Panc1 (cell line): Measurements from ENCODE around the gene PPDPF. TPM values are rescaled to one million over a fixed set of nuclear protein-coding genes. Genes with fewer than 3 reads are reported as not detected.
A peak's percentile ranks its signal among the peaks of the same experiment; 100 is the strongest.

ENCODE experiments used
- ATAC-seq: fragments of 200-7000 bp; cut with Tn5 transposase; 2 replicates; pipeline ENCODE4 v1.9.1; 2020; ENCODE audit warnings: mild to moderate bottlenecking, moderate library complexity
- BruUV-seq: library from RNA; stranded (reverse); fragments of 400-500 nt; replicated peaks from 2 replicates; lab custom pipeline; 2021; lab: Mats Ljungman, UMichigan
- CTCF ChIA-PET: fragments of 300-600 bp; sonication (Branson Sonifier 250); formaldehyde crosslinking; loops from one replicate; lab custom pipeline; 2022; ENCODE audit warnings: antibody characterized with exemption; lab: Charles Lee
- POLR2A ChIA-PET: fragments of 300-600 bp; sonication (Branson Sonifier 250); formaldehyde crosslinking; loops from one replicate; lab custom pipeline; 2022; ENCODE audit warnings: antibody characterized with exemption; lab: Charles Lee
- DNase-seq: peaks from one replicate; pipeline ENCODE4 v3.0.0-alpha.2; 2010; ENCODE audit warnings: low read depth, low spot score
- H3K27ac ChIP-seq: 2 replicates; pipeline ENCODE4 v1.5.1; 2011; ENCODE audit warnings: mild to moderate bottlenecking, low read length, inconsistent platforms
- H3K27me3 ChIP-seq: fragments of 200-500 bp; sonication (Bioruptor generic); 2 replicates; pipeline ENCODE4 v1.6.0; 2014; ENCODE audit warnings: low read length, inconsistent platforms; ENCODE audit not compliant: control insufficient read depth, insufficient read depth
- H3K36me3 ChIP-seq: fragments of 200-500 bp; sonication (Bioruptor generic); 2 replicates; pipeline ENCODE4 v1.5.1; 2014; ENCODE audit warnings: inconsistent platforms, mild to moderate bottlenecking, low read length, moderate library complexity; ENCODE audit not compliant: control insufficient read depth, insufficient read depth
- H3K4me1 ChIP-seq: 2 replicates; pipeline ENCODE4 v1.5.1; 2011; ENCODE audit warnings: inconsistent platforms, mild to moderate bottlenecking, low read length, moderate library complexity; ENCODE audit not compliant: control insufficient read depth, insufficient read depth
- H3K4me3 ChIP-seq, 2 experiments: 2 replicates each; pipeline ENCODE4 v1.5.1; 2011 to 2012; ENCODE audit warnings: low read depth in 2 of 2, low read length in 2 of 2, mild to moderate bottlenecking in 2 of 2, inconsistent platforms in 1 of 2, moderate library complexity in 1 of 2
- H3K9me3 ChIP-seq: fragments of 200-500 bp; sonication (Bioruptor generic); 2 replicates; pipeline ENCODE4 v1.5.1; 2014; ENCODE audit warnings: low read depth, mild to moderate bottlenecking, inconsistent platforms, low read length, moderate library complexity; ENCODE audit not compliant: control insufficient read depth, insufficient read depth
- POLR2AphosphoS5 ChIP-seq: IDR thresholded peaks from 2 replicates; pipeline ENCODE4 v1.6.1; 2012; ENCODE audit warnings: mild to moderate bottlenecking, low read depth, low read length, moderate library complexity
- SIN3A ChIP-seq: IDR thresholded peaks from 2 replicates; pipeline ENCODE4 v1.6.1; 2012; ENCODE audit warnings: low read depth, mild to moderate bottlenecking, low read length, moderate library complexity, borderline replicate concordance; ENCODE audit not compliant: insufficient read depth
- TCF7L2 ChIP-seq: IDR thresholded peaks from 2 replicates; pipeline ENCODE4 v1.6.1; 2011; ENCODE audit warnings: mild to moderate bottlenecking, low read depth, low read length, inconsistent platforms
- in situ Hi-C: cut with HindIII; loops from 2 replicates; pipeline ENCODE4 v1.10.0; 2016; ENCODE audit warnings: low sequenced_read_pairs, low pct_unique_long_range_greater_than_20kb
- intact Hi-C: fragments of 100-400 bp; cut with micrococcal nuclease; formaldehyde crosslinking; loops from one replicate; pipeline ENCODE4 v1.10.0; 2022; ENCODE audit not compliant: unreplicated experiment
- total RNA-seq: library from RNA; stranded (reverse); gene quantifications from one replicate; pipeline ENCODE4 v1.2.1, GENCODE V29; 2021; ENCODE audit not compliant: unreplicated experiment
- TF ChIP-seq, protein P1 (sequence below): fragments of 450-650 bp; IDR thresholded peaks from 2 replicates; pipeline ENCODE4 v1.5.1; 2017; ENCODE audit warnings: mild to moderate bottlenecking
- TF ChIP-seq, protein P2 (sequence below), 2 experiments: IDR thresholded peaks; 2 replicates each; pipeline ENCODE4 v1.6.1; 2011 to 2012; ENCODE audit warnings: low read depth in 2 of 2, control low read depth in 1 of 2, low read length in 1 of 2, mild to moderate bottlenecking in 1 of 2, moderate library complexity in 1 of 2; ENCODE audit not compliant: insufficient read depth in 1 of 2

PPDPF gene
- total RNA-seq, 1 experiment from 2014 or later = 241 TPM

DNA sequence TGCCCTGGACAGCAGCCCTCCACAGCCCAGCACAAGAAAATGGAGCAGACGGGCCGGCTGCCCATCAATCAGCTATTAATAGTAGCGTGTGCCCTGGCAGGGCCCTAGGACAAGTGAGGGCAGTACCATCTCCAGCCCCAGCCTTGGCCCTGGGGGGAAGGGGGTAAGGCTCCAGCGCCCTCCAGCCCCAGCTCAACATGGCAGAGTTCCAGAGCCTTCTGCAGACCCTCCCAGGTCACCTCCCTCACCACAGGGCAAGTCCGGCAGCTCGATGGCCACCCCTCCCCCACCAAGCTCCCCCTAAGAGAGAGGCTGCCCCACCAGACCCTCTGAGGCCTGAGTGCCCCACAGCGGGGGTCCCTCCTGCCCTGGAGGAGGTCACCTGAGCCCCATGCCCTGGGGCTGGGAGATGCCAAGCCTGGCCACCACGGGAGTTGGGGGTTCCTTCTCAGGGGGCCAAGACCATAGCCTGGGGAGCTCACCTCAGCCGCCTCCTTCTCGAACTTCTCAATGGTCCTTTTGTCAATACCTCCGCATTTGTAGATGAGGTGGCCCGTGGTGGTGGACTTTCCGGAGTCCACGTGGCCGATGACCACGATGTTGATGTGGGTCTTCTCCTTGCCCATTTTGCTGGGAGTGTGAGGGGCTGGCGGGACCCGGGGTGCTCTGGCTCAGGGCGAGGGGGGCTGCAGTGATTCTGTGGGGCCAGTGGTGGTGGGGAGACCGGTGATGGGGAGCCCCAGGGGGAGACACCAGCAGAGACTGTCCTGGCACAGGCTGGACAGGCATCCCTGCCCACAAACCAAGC lies 23.2 kb upstream of the PPDPF start:
- CTCF ChIA-PET = interaction anchor here (0.5 to 1.2 kb wide), 3 partner anchors 21 to 174 kb away, joined by 3 to 4 read pairs (median 3); no protein-coding TSS in a partner anchor
- Histone ChIP-seq H3K4me3 (peak overlapping the region; percentile 47 to 68), H3K9me3 (no peaks in the 10 kb centered on the region), H3K36me3 (no peaks in the 10 kb centered on the region; the same call in 1 of the 2 replicates), H3K27ac (peak overlapping the region; percentile 66), H3K4me1 (peaks cover 18% of the 10 kb centered on the region), H3K27me3 (no peaks in the 10 kb centered on the region)
- intact Hi-C loops = no loop called here
- POLR2A ChIA-PET = interaction anchor here (0.5 to 0.6 kb wide), 2 partner anchors 50 to 269 kb away, joined by 3 read pairs; no protein-coding TSS in a partner anchor
- peak; percentile 36; the same call in 1 of the 2 replicates for ATAC-seq
- TF ChIP-seq, protein P1, sequence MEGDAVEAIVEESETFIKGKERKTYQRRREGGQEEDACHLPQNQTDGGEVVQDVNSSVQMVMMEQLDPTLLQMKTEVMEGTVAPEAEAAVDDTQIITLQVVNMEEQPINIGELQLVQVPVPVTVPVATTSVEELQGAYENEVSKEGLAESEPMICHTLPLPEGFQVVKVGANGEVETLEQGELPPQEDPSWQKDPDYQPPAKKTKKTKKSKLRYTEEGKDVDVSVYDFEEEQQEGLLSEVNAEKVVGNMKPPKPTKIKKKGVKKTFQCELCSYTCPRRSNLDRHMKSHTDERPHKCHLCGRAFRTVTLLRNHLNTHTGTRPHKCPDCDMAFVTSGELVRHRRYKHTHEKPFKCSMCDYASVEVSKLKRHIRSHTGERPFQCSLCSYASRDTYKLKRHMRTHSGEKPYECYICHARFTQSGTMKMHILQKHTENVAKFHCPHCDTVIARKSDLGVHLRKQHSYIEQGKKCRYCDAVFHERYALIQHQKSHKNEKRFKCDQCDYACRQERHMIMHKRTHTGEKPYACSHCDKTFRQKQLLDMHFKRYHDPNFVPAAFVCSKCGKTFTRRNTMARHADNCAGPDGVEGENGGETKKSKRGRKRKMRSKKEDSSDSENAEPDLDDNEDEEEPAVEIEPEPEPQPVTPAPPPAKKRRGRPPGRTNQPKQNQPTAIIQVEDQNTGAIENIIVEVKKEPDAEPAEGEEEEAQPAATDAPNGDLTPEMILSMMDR = no peak
- no peak for TF ChIP-seq POLR2AphosphoS5
- TF ChIP-seq, protein P2, sequence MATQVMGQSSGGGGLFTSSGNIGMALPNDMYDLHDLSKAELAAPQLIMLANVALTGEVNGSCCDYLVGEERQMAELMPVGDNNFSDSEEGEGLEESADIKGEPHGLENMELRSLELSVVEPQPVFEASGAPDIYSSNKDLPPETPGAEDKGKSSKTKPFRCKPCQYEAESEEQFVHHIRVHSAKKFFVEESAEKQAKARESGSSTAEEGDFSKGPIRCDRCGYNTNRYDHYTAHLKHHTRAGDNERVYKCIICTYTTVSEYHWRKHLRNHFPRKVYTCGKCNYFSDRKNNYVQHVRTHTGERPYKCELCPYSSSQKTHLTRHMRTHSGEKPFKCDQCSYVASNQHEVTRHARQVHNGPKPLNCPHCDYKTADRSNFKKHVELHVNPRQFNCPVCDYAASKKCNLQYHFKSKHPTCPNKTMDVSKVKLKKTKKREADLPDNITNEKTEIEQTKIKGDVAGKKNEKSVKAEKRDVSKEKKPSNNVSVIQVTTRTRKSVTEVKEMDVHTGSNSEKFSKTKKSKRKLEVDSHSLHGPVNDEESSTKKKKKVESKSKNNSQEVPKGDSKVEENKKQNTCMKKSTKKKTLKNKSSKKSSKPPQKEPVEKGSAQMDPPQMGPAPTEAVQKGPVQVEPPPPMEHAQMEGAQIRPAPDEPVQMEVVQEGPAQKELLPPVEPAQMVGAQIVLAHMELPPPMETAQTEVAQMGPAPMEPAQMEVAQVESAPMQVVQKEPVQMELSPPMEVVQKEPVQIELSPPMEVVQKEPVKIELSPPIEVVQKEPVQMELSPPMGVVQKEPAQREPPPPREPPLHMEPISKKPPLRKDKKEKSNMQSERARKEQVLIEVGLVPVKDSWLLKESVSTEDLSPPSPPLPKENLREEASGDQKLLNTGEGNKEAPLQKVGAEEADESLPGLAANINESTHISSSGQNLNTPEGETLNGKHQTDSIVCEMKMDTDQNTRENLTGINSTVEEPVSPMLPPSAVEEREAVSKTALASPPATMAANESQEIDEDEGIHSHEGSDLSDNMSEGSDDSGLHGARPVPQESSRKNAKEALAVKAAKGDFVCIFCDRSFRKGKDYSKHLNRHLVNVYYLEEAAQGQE (IDR thresholded peaks at IDR 0.05; ENCODE audit: insufficient read depth in 1 of 2, low read depth in 2 of 2, low read length in 1 of 2) = no peak
- TF ChIP-seq TCF7L2 = no peak
- no peak for TF ChIP-seq SIN3A
- in situ Hi-C loops = no loop called here
- TSS peak; percentile 75 for BruUV-seq
- DNase-seq = no peak

DNA sequence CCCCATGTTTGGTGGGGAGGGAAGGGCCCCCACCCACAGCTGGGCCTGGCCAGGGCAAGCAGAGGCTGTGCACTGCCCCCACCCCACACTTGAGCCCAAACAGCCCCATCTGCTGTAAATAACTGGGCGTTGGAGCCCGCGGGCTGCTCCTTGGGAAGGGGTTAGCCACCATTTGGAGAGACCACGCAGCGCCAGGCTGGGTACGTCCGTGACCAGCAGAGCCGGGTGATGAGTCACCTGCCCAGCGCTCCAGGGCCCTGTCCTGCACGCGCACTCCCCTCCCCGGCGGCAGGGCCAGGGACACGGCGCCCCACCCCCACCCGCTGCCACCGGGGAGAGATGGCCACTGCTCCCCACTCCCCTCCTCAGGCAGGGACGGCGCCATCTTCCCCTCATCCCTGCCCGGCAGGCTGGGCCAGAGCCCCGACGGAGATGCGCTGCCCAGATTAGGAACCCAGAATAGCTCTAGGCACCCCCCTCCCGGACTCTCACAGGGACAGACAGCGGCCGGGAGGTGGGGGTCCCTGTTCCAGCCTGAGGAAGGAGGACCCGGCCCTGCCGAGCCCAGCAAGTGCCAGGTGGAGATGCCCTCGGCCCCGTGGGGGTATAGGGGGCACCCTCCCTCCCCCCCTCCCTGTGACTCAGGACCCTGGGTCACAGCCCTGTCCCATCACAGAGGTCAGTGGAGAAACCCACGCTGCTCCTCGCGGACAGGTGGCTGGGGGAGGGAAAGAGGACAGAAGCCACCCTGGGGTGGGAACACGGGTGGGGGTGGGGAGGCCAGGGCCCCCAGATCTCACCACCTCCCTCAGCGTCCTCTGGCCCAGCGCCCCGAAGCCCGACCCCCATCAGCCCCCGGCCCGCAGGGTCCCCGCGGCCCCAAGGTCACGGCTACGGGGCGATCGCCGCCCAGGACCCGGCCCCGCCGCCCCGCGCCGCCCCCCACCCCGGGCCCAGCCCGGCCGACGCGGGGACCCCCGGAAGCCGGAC lies 22.3 kb upstream of the PPDPF start:
- Histone ChIP-seq H3K27ac (peak overlapping the region; percentile 66), H3K36me3 (no peaks in the 10 kb centered on the region; the same call in 1 of the 2 replicates), H3K4me3 (peak overlapping the region; percentile 47 to 68), H3K9me3 (no peaks in the 10 kb centered on the region), H3K4me1 (peaks cover 18% of the 10 kb centered on the region), H3K27me3 (no peaks in the 10 kb centered on the region)
- ChIA-PET CTCF (interaction anchor here (0.6 kb wide), 1 partner anchor 22 kb away, joined by 3 read pairs; no protein-coding TSS in a partner anchor), POLR2A (interaction anchor here (0.6 kb wide), 1 partner anchor 270 kb away, joined by 3 read pairs; no protein-coding TSS in a partner anchor)
- ATAC-seq = peak; percentile 54
- in situ Hi-C loops (no loop called here), intact Hi-C loops (no loop called here)
- TF ChIP-seq POLR2AphosphoS5 (no peak), TCF7L2 (no peak), SIN3A (no peak)
- TF ChIP-seq, protein P2 (IDR thresholded peaks at IDR 0.05; ENCODE audit: insufficient read depth in 1 of 2, low read depth in 2 of 2, low read length in 1 of 2) = no peak
- TF ChIP-seq, protein P1 = no peak
- DNase-seq = no peak
- BruUV-seq = no TSS peak
